Left kidney (tissue), 2 donors: Measurements from ENCODE around the gene AK3. TPM values are rescaled to one million over a fixed set of nuclear protein-coding genes. Genes with fewer than 3 reads are reported as not detected.
"Not testable (repeated sequence)": the region's sequence is repeated elsewhere in the genome, so short reads cannot be mapped to it uniquely, and the experiment has no call there.

ENCODE experiments used
- DNase-seq: peaks from one replicate; pipeline ENCODE4 v3.0.0-alpha.2; 2013
- polyA plus RNA-seq: library from polyadenylated mRNA; unstranded; fragments of 120-200 nt; gene quantifications from one replicate; pipeline ENCODE4 v1.2.1, GENCODE V29; 2013; ENCODE audit not compliant: insufficient read length

The AK3 gene
- polyA plus RNA-seq, 1 donor: 116 TPM

GRCh38 chr9:4667681-4668080, 73.3 kb downstream of the AK3 start:
- DNase-seq: no peak

- peak; percentile 59 for DNase-seq
Measured at GRCh38 chr9:4666042-4666699, 74.8 kb downstream of the AK3 start, which contains the start of gene SPATA6L. Gene SPATA6L, minus strand, starts transcription at chr9:4666480. Its CDS starts 230 bp downstream, at chr9:4666250.

GRCh38 chr9:4665357-4665756, 75.6 kb downstream of the AK3 start:
- DNase-seq: no peak

- no peak for DNase-seq
Measured at GRCh38 chr9:4663956-4664355, 77.0 kb downstream of the AK3 start.

- no peak for DNase-seq
Measured at GRCh38 chr9:4662989-4663792, 77.8 kb downstream of the AK3 start.

- peak; percentile 86 for DNase-seq
Measured at GRCh38 chr9:4662108-4662988, 78.7 kb downstream of the AK3 start, which contains the start of gene PLPP6. Gene PLPP6, plus strand, starts transcription at chr9:4662294. Its CDS starts 82 bp downstream, at chr9:4662376.

- DNase-seq: no peak
Measured at GRCh38 chr9:4661611-4662010, 79.4 kb downstream of the AK3 start.

- no peak for DNase-seq
Measured at GRCh38 chr9:4661165-4661564, 79.8 kb downstream of the AK3 start.

GRCh38 chr9:4660665-4661064, 80.3 kb downstream of the AK3 start:
- DNase-seq: not testable (repeated sequence)

Other genes with a start within 250 kb of the AK3 start
- 17.8 TPM for gene PLPP6, start 78.9 kb downstream of the AK3 start, polyA plus RNA-seq
- gene SPATA6L, start 74.7 kb downstream of the AK3 start, polyA plus RNA-seq: 5.3 TPM
- 18.5 TPM for gene CDC37L1, start 61.6 kb downstream of the AK3 start, polyA plus RNA-seq
- 20.2 TPM for gene RCL1, start 51.7 kb upstream of the AK3 start, polyA plus RNA-seq
- 17.2 TPM for gene JAK2, start 244.1 kb upstream of the AK3 start, polyA plus RNA-seq